HG02884 (cell line): Measurements from ENCODE around the gene RNF227.
"Not testable (repeated sequence)": the region's sequence is repeated elsewhere in the genome, so short reads cannot be mapped to it uniquely, and the experiment has no call there.

Experiments
- ATAC-seq: cut with Tn5 transposase; IDR thresholded peaks from one replicate; pipeline ENCODE4 v1.9.1; 2021; ENCODE audit warnings: mild to moderate bottlenecking, moderate library complexity; ENCODE audit not compliant: unreplicated experiment

The RNF227 gene

GRCh38 chr17:7864995-7865650 lies 51.0 kb downstream of the RNF227 start:
- no peak for ATAC-seq

GRCh38 chr17:7864384-7864783 lies 51.7 kb downstream of the RNF227 start:
- ATAC-seq = not testable (repeated sequence)
